ENCODE results near the gene MLPH.
A peak's percentile ranks its signal among the peaks of the same experiment; 100 is the strongest.

The MLPH gene

DNA sequence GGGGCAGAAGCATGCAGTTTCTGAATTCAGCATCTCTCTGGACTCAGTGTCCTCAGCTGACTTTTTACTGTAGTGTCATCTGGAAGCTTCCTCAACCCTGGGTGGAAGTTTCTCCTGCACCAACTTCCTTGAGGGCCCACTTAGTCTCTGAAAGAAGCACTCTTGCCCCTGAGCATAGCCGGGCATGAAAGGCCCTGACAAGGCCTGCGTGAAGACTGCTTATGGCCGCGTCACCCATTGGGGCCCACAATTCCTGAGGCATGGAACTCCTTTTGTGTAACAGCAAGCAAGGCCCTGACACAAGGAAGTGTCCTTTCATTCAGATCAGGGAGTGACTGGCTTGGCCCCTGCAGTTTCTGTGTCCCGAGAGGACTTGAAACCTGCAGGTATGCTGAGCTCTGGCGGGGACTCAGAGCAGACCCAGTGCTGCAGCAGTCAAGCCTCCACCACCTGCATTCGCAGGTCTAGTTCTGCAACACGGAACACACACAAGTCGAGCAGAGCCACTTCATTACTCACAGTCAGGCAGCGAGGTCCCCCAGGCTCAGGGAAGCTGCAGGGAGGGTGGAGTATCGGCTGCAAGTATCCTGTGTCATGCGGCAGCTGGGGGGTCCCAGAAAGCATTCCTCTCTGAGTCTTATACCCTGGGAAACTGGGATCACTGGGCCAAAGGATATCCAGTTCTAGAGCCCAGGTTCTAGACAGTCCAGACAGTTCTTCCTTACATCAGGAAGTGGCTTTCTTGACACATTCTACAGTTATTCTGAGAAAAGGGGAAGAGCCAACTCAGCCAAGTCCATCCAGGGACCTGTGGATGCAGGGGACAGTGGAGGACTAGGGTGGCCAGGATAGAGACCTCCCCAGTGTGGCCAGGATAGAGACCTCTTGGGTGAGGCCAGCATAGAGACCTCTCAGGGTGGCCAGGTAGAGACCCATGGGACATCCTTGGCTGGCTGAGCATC is 43.7 kb downstream of the MLPH start:
- DNase-seq (ENCODE audit: low read depth in 2 of 2), result no peak
- H3K4me3 ChIP-seq (replicated peaks in 1 of 2; ENCODE audit: low read depth in 2 of 2, low read length in 2 of 2), result no peak overlapping the region
- TF ChIP-seq, protein P1, sequence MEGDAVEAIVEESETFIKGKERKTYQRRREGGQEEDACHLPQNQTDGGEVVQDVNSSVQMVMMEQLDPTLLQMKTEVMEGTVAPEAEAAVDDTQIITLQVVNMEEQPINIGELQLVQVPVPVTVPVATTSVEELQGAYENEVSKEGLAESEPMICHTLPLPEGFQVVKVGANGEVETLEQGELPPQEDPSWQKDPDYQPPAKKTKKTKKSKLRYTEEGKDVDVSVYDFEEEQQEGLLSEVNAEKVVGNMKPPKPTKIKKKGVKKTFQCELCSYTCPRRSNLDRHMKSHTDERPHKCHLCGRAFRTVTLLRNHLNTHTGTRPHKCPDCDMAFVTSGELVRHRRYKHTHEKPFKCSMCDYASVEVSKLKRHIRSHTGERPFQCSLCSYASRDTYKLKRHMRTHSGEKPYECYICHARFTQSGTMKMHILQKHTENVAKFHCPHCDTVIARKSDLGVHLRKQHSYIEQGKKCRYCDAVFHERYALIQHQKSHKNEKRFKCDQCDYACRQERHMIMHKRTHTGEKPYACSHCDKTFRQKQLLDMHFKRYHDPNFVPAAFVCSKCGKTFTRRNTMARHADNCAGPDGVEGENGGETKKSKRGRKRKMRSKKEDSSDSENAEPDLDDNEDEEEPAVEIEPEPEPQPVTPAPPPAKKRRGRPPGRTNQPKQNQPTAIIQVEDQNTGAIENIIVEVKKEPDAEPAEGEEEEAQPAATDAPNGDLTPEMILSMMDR (IDR thresholded peaks at IDR 0.05; ENCODE audit: low read depth, low read length), result no peak

GRCh38 chr2:237532160-237532559 is 45.1 kb downstream of the MLPH start:
- DNase-seq (ENCODE audit: low read depth in 2 of 2), result no peak
- TF ChIP-seq, protein P1 (IDR thresholded peaks at IDR 0.05; ENCODE audit: low read depth, low read length), result no peak
- H3K4me3 ChIP-seq (replicated peaks in 1 of 2; ENCODE audit: low read depth in 2 of 2, low read length in 2 of 2), result no peak overlapping the region

DNA sequence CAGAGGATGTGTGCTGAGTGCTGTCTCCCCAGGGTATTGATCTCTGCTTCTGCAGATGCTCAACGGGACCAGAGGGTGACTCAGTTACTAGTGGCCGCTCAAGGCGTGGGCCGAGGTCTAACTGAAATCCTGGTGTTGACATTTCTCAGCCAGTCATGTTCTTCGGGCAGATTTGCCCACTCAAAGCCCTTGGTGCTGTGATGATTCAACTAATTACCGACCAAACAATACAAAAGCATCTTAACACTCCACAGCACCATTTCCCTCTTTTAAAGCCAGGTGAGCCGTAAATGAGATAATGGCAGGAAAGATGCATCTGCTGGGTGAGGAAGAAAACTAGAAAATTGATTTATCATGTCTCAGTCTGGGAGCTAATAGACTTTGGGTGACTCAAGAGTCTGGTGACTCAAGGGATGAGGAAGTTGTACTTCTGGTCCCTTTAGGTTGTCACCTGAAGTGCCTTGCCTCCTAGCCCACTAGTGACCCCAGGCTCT is 46.7 kb downstream of the MLPH start:
- TF ChIP-seq, protein P1 (IDR thresholded peaks at IDR 0.05; ENCODE audit: low read depth, low read length), result no peak
- peak in 1 of 2 donors; percentile 81 for DNase-seq (ENCODE audit: low read depth in 2 of 2)
- no peak overlapping the region for H3K4me3 ChIP-seq (replicated peaks in 1 of 2; ENCODE audit: low read depth in 2 of 2, low read length in 2 of 2)

DNA sequence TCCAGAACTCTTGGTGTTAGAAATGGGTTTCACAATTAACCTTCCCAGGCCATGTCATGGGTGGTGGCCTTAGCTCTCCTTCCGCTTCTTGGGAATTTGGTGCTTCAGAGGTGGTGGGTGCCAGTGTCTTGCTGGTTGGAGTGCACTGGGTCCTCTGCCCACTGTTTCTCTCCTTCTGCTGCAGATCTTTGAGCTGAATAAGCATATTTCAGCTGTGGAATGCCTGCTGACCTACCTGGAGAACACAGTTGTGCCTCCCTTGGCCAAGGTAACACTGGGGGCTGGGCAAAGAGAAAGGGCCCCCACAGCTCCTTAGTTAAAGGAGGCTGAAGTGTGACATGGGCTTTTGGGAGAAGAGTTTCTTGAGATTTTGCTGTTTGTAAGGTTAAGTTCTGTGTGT is 47.3 kb downstream of the MLPH start:
- TF ChIP-seq, protein P1 (IDR thresholded peaks at IDR 0.05; ENCODE audit: low read depth, low read length), result no peak
- DNase-seq (ENCODE audit: low read depth in 2 of 2), result no peak
- H3K4me3 ChIP-seq (replicated peaks in 1 of 2; ENCODE audit: low read depth in 2 of 2, low read length in 2 of 2), result no peak overlapping the region

DNA sequence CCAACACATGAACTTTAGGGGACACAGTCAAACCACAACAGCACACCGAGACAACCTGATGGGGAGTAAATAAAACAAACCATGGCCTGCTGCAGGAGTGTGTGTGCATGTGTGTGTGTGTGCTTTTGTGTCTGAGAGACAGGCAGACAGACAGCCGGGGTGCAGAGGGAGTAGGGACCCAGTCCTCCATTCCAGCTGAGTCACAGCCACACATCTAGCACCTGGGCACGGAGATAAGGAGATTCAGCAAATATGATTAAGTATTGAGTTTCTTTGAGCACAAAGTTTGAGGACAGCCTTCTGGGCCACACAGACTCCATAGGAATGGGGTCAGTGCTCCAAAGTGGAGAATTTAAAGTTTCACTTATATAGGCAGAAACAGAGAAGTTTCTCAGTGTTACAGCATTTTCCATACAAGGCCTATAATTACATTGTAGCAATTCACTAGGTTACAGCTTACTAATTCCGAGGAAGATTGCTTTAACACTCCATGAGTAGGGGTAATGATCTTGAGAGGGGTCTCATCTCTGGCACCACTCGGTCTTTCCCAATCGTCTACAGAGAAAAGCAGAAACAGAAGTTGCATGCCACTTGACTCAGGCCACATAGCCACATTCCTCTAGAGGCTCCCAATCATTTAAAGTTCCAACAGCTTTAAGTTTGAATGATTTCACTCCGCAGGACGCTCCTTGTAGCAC is 48.5 kb downstream of the MLPH start:
- TF ChIP-seq, protein P1 (IDR thresholded peaks at IDR 0.05; ENCODE audit: low read depth, low read length), result no peak
- no peak overlapping the region for H3K4me3 ChIP-seq (replicated peaks in 1 of 2; ENCODE audit: low read depth in 2 of 2, low read length in 2 of 2)
- no peak for DNase-seq (ENCODE audit: low read depth in 2 of 2)

DNA sequence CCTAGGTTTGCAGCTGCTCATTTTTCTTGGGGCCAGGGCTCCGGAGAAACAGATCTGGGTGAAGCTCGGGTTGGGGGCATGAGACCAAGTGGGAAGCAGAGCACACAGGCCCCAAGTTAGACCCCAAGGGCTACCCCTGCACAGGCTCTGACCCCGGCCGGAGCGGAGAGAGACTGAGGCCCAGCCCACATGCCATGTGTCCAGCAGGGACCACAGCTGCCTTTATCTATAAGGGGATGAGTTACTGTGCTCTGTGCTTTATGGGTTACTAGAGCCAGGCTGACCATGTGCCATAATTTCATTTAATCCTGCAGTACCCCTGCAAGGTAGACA is 49.0 kb downstream of the MLPH start:
- TF ChIP-seq, protein P1 (IDR thresholded peaks at IDR 0.05; ENCODE audit: low read depth, low read length), result no peak
- no peak for DNase-seq (ENCODE audit: low read depth in 2 of 2)
- no peak overlapping the region for H3K4me3 ChIP-seq (replicated peaks in 1 of 2; ENCODE audit: low read depth in 2 of 2, low read length in 2 of 2)

Measured in cardiac fibroblast (primary cell).